Kidney epithelial cell (primary cell): Measurements from ENCODE around the gene AXIN1. TPM values are rescaled to one million over a fixed set of nuclear protein-coding genes. Genes with fewer than 3 reads are reported as not detected.

Source experiments
- DNase-seq: peaks from one replicate; pipeline ENCODE4 v3.0.0-alpha.2; 2010; ENCODE audit warnings: low read depth
- H3K27me3 ChIP-seq: 2 replicates; pipeline ENCODE4 v1.6.0; 2011; ENCODE audit warnings: low read length; ENCODE audit not compliant: control insufficient read depth, insufficient read depth
- H3K36me3 ChIP-seq: 2 replicates; pipeline ENCODE4 v1.5.1; 2011; ENCODE audit warnings: low read length; ENCODE audit not compliant: control insufficient read depth, insufficient read depth
- H3K4me3 ChIP-seq: 2 replicates; pipeline ENCODE4 v1.5.1; 2011; ENCODE audit warnings: low read depth, mild to moderate bottlenecking, control low read depth, low read length
- total RNA-seq: library from RNA; depleted of rRNA; stranded (reverse); fragments of >200 nt; gene quantifications from 2 replicates; pipeline ENCODE4 v1.2.3, GENCODE V29; 2015
- TF ChIP-seq, protein P1 (sequence below): IDR thresholded peaks from 2 replicates; pipeline ENCODE4 v1.5.1; 2011; ENCODE audit warnings: mild to moderate bottlenecking, moderate library complexity, low read length, control low read depth, inconsistent platforms; ENCODE audit not compliant: insufficient read depth, poor library complexity, severe bottlenecking

AXIN1 gene
- total RNA-seq, 1 donor from 2014 or later = 43.0 TPM

DNA sequence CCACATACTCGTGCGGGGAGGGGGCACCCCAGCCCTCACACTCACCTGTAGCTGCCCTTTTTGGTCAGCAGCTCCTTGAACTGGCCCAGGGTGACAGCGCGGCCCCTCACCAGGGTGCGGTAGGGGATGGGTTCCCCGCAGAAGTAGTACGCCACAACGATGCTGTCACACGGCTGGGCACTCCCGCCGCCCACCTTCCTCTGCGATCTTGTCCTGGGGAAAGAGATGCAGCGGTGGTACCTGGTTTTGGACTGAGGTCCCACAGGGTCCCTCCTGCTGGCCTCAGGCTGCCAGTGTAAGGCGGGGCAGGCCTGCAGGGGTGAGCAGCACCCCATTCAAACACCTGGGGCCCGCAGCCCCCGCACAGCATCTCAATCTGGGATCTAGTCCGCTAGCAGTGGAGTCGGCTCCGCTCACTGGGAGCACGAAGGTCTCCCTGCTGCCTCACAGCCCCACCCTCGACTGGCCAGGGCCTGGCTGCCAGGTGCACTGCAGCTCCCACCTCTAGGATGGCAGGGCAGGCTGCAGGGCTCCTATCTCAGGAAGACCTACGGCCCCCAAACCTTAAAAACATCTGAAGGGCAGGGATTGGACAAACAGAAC is 63.0 kb downstream of the AXIN1 start:
- TF ChIP-seq, protein P1, sequence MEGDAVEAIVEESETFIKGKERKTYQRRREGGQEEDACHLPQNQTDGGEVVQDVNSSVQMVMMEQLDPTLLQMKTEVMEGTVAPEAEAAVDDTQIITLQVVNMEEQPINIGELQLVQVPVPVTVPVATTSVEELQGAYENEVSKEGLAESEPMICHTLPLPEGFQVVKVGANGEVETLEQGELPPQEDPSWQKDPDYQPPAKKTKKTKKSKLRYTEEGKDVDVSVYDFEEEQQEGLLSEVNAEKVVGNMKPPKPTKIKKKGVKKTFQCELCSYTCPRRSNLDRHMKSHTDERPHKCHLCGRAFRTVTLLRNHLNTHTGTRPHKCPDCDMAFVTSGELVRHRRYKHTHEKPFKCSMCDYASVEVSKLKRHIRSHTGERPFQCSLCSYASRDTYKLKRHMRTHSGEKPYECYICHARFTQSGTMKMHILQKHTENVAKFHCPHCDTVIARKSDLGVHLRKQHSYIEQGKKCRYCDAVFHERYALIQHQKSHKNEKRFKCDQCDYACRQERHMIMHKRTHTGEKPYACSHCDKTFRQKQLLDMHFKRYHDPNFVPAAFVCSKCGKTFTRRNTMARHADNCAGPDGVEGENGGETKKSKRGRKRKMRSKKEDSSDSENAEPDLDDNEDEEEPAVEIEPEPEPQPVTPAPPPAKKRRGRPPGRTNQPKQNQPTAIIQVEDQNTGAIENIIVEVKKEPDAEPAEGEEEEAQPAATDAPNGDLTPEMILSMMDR = no peak
- Histone ChIP-seq H3K27me3 (no peaks in the 10 kb centered on the region), H3K36me3 (no peaks in the 10 kb centered on the region), H3K4me3 (no peak overlapping the region)
- no peak for DNase-seq

DNA sequence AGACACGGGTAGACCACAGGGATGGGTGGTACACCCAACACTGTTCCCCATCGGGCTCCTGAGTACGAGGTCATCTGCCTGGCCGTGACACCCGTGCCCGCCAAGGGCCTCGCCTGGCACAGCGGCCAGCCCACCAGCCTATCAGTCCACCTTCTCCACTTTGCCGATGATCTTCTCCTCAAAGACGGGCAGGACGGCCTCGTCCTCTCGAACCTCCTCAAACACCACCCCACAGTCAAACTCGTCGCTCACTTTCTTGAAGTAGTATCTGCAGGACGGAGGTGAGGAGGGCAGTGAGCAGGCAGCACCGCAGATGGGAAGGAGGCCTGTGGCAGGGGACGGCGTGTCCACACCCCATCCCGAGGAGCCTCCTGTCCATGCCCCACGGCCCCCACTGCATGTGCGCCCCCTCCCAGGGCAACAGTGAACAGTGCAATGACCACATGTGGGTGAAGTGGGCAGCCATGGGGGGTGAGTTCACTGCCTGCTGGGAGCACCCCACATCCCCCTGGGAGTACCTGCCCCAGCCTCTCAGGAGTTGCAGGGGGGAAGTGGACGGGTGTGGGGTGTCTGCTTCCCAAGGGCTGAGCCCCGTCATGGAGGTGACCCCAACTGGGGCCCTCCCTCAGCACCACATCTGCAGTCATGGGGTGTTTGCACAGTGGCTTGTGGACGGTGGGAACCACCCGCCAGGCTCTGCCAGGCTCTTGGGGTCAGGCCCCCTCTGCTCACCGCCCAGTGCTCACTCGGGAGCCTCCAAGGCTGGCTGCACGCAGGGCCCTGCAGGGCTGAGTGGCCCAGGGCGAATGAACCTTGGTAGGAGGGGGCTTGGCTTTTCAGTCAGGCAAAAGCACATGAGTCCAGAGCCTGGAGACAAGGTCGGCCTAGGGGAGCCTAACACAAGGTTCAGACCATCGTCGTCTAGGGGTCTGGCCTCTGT is 64.3 kb downstream of the AXIN1 start:
- TF ChIP-seq, protein P1 = no peak

DNA sequence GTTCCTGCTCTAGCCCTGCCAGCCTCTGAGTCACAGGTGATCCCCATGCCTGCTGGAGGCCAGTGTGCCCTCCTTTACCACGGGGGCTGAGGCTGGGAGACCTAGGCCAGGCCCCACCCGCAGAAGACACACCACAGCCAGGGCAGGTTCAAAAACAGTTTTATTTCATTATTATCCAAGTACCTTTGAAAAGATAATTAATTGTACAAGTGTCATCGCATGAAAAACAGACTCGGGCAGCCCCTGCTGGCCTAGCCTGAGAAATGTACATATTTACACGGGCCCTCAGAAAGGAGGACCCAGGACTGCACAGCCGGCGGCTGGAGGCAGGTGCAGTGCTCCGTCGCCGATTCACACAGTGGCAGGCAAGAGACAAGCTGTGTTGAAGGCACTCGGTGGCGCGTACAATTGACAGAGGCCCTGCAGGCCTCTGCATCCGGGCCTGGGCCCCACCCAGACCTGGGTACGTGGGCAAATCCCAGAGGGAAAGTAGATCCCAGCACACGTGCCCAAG is 65.2 kb downstream of the AXIN1 start:
- TF ChIP-seq, protein P1 = no peak
- Histone ChIP-seq H3K36me3 (no peaks in the 10 kb centered on the region), H3K4me3 (no peak overlapping the region), H3K27me3 (peaks cover 8% of the 10 kb centered on the region)
- DNase-seq = no peak

More for the DNA sequence above, 64.3 kb downstream of the AXIN1 start:
- H3K27me3 ChIP-seq = peaks cover 3% of the 10 kb centered on the region
- DNase-seq = no peak
- no peak overlapping the region for H3K4me3 ChIP-seq
- no peaks in the 10 kb centered on the region for H3K36me3 ChIP-seq

DNA sequence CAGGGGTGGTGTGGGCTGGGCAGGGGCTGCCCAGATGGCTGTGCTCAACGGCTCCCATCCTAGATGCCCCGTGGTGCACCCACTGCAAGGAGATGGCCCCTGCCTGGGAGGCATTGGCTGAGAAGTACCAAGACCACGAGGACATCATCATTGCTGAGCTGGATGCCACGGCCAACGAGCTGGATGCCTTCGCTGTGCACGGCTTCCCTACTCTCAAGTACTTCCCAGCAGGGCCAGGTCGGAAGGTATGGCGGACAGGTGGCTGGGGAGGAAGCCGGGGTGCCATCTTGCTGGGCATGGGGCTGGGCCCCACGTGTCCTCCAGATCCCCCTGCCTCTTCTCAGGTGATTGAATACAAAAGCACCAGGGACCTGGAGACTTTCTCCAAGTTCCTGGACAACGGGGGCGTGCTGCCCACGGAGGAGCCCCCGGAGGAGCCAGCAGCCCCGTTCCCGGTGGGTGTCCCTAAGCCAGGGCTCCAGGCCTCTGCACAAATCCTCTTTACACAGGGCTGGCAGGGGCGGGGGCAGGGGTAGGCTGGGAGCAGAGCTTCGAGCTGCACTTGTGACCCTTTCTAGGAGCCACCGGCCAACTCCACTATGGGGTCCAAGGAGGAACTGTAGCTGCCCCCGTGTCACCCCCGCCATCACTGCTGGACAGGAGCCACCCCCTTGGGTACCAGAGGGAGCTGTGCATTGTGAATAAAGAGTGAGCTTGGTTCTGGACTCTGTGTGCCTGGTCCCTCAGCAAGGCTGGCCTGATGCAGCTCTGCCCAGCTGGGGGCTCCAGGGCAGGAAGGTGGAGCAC is 65.8 kb downstream of the AXIN1 start:
- Histone ChIP-seq H3K4me3 (no peak overlapping the region), H3K36me3 (no peaks in the 10 kb centered on the region), H3K27me3 (peaks cover 12% of the 10 kb centered on the region)
- DNase-seq = no peak
- TF ChIP-seq, protein P1 = no peak

DNA sequence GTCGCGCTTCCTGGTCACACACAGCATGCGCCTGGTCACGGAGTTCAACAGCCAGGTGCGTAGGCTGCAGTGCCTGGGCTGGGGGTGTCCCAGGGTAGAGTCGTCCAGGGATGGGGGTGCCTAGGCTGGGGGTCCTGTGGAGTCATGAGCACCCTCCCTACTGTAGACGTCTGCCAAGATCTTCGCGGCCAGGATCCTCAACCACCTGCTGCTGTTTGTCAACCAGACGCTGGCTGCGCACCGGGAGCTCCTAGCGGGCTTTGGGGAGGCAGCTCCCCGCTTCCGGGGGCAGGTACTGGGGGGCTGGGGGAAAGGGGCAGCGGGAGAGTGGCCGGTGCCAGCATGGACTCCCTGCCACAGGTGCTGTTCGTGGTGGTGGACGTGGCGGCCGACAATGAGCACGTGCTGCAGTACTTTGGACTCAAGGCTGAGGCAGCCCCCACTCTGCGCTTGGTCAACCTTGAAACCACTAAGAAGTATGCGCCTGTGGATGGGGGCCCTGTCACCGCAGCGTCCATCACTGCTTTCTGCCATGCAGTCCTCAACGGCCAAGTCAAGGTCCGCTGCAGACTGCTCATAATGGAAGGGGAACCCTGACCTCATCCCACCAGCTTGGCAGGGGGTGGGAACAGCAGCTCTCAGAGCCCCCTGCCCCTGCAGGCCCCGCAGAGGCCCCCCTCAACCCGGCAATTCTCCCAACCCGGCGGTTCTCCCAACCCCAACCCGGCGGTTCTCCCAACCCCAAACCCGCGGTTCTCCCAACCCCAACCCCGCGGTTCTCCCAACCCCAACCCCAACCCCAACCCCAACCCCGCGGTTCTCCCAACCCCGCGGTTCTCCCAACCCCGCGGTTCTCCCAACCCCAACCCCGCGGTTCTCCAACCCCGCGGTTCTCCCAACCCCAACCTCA is 67.1 kb downstream of the AXIN1 start:
- no peaks in the 10 kb centered on the region for H3K36me3 ChIP-seq
- TF ChIP-seq, protein P1 = no peak
- peaks cover 24% of the 10 kb centered on the region for H3K27me3 ChIP-seq
- DNase-seq = peak; percentile 18
- no peak overlapping the region for H3K4me3 ChIP-seq
